HepG2 (cell line): ENCODE measurements around the gene SLC22A9. TPM values are rescaled to one million over a fixed set of nuclear protein-coding genes. Genes with fewer than 3 reads are reported as not detected.

Experiments
- ATAC-seq: fragments of 200-7000 bp; cut with Tn5 transposase; 3 replicates; pipeline ENCODE4 v1.9.1; 2020; ENCODE audit warnings: mild to moderate bottlenecking, moderate library complexity
- BruUV-seq: library from RNA; stranded (reverse); fragments of 400-500 nt; replicated peaks from 2 replicates; lab custom pipeline; 2021; lab: Mats Ljungman, UMichigan
- CTCF ChIA-PET: fragments of 300-600 bp; formaldehyde crosslinking; extraction: SDS; loops from one replicate; lab custom pipeline; 2021; ENCODE audit warnings: low total read pairs, inconsistent platforms, low intra/inter-chr PET ratio; lab: Yijun Ruan, JAX
- POLR2A ChIA-PET: fragments of 350-600 bp; sonication (Branson Sonifier 250); formaldehyde crosslinking; loops from one replicate; lab custom pipeline; 2020; ENCODE audit warnings: antibody characterized with exemption, inconsistent platforms; lab: Yijun Ruan, JAX
- DNase-seq: peaks from one replicate; pipeline ENCODE4 v3.0.0-alpha.2; 2015; ENCODE audit warnings: low spot score
- FAIRE-seq: peaks from 3 replicates; lab custom pipeline; 2011; peaks lifted over from hg19 to GRCh38; lab: Jason Lieb, UNC
- H2AFZ ChIP-seq: one replicate; pipeline ENCODE4 v1.6.1; 2011; ENCODE audit warnings: low read length, inconsistent platforms
- H3K27ac ChIP-seq: fragments of 300-600 bp; 3 replicates; pipeline ENCODE4 v1.8.0; 2011; ENCODE audit warnings: mixed run types, mild to moderate bottlenecking, mixed read lengths, low read length, inconsistent platforms; ENCODE audit not compliant: insufficient read depth; ENCODE audit errors: extremely low read length
- H3K27me3 ChIP-seq, 2 experiments: fragments of 200-600 bp in 1 of 2; 2 replicates in 1 of 2; 3 replicates in 1 of 2; pipeline versions ENCODE4 v1.6.0 to v1.8.0; 2011; ENCODE audit warnings: low read length in 2 of 2, mild to moderate bottlenecking in 2 of 2, moderate library complexity in 2 of 2, inconsistent platforms in 1 of 2; ENCODE audit not compliant: insufficient read depth in 2 of 2, control insufficient read depth in 1 of 2
- H3K36me3 ChIP-seq, 2 experiments: fragments of 200-600 bp in 1 of 2; replicated peaks in 1 of 2; 2 replicates in 1 of 2; 3 replicates in 1 of 2; pipeline versions ENCODE4 v1.5.1 to v1.8.0; 2011; ENCODE audit warnings: low read length in 2 of 2, inconsistent platforms in 1 of 2; ENCODE audit not compliant: insufficient read depth in 2 of 2, control insufficient read depth in 1 of 2
- H3K4me1 ChIP-seq: 2 replicates; pipeline ENCODE4 v1.5.1; 2012; ENCODE audit warnings: low read length, inconsistent platforms; ENCODE audit not compliant: insufficient read depth
- H3K4me2 ChIP-seq: 2 replicates; pipeline ENCODE4 v1.6.0; 2011; ENCODE audit warnings: low read depth, low read length, inconsistent platforms
- H3K4me3 ChIP-seq, 3 experiments: fragments of 200-600 bp in 1 of 3; sonication (generic), shearing (Covaris generic) in 1 of 3; replicated peaks in 1 of 3; 2 replicates each; pipeline ENCODE4 v1.5.1; 2011 to 2016; ENCODE audit warnings: low read length in 3 of 3, inconsistent platforms in 2 of 3, low read depth in 2 of 3, mild to moderate bottlenecking in 2 of 3, control low read depth in 1 of 3, mixed read lengths in 1 of 3; ENCODE audit not compliant: insufficient read depth in 1 of 3
- H3K79me2 ChIP-seq: one replicate; pipeline ENCODE4 v1.6.1; 2011; ENCODE audit warnings: low read length, inconsistent platforms; ENCODE audit not compliant: insufficient read depth
- H3K9ac ChIP-seq: 2 replicates; pipeline ENCODE4 v1.6.0; 2011; ENCODE audit warnings: mild to moderate bottlenecking, low read depth, low read length, inconsistent platforms; ENCODE audit not compliant: insufficient read depth
- H3K9me3 ChIP-seq: 2 replicates; pipeline ENCODE4 v1.5.1; 2012; ENCODE audit warnings: mild to moderate bottlenecking, low read length
- H4K20me1 ChIP-seq: 2 replicates; pipeline ENCODE4 v1.6.0; 2011; ENCODE audit warnings: inconsistent platforms, mild to moderate bottlenecking, low read length, moderate library complexity; ENCODE audit not compliant: insufficient read depth
- CEBPG ChIP-seq: IDR thresholded peaks from 2 replicates; pipeline ENCODE4 v1.6.1; 2016
- E2F5 ChIP-seq: sonication (generic); formaldehyde crosslinking; conservative IDR thresholded peaks from 2 replicates; pipeline ENCODE4 v1.4.0; 2020; ENCODE audit warnings: missing genetic modification reagents
- FOXJ3 ChIP-seq: sonication (generic); formaldehyde crosslinking; IDR thresholded peaks from 2 replicates; pipeline ENCODE4 v1.4.0; 2020; ENCODE audit warnings: missing genetic modification reagents, mild to moderate bottlenecking, borderline replicate concordance
- GABPB1 ChIP-seq: IDR thresholded peaks from 2 replicates; pipeline ENCODE4 v1.6.1; 2016; ENCODE audit warnings: mild to moderate bottlenecking, missing genetic modification reagents, moderate library complexity, missing compliant biosample characterization
- HMG20A ChIP-seq: IDR thresholded peaks from 2 replicates; pipeline ENCODE4 v1.6.1; 2016; ENCODE audit warnings: borderline replicate concordance
- MAFK ChIP-seq, 2 experiments: IDR thresholded peaks in 1 of 2; conservative IDR thresholded peaks in 1 of 2; 2 replicates each; pipeline ENCODE4 v1.6.1; 2011; ENCODE audit warnings: improper control_type of control experiment in 2 of 2, low read length in 2 of 2
- MBNL3 ChIP-seq: fragments of 250-450 bp; sonication (Bioruptor Pico); conservative IDR thresholded peaks from 2 replicates; pipeline ENCODE4 v1.8.0; 2022; ENCODE audit warnings: mild to moderate bottlenecking, inconsistent platforms
- MED1 ChIP-seq: sonication (generic); formaldehyde crosslinking; IDR thresholded peaks from 2 replicates; pipeline ENCODE4 v1.4.0; 2020; ENCODE audit warnings: missing genetic modification reagents
- MED13 ChIP-seq: sonication (generic); formaldehyde crosslinking; IDR thresholded peaks from 2 replicates; pipeline ENCODE4 v1.5.0; 2020; ENCODE audit warnings: missing genetic modification reagents
- NCOR1 ChIP-seq: fragments of 200-600 bp; sonication (generic); IDR thresholded peaks from 2 replicates; pipeline ENCODE4 v1.7.0; 2017; ENCODE audit warnings: antibody characterized with exemption, low read length, borderline replicate concordance
- PITX1 ChIP-seq: sonication (generic); formaldehyde crosslinking; IDR thresholded peaks from 2 replicates; pipeline ENCODE4 v1.5.1; 2020; ENCODE audit warnings: mild to moderate bottlenecking, missing genetic modification reagents
- SOX5 ChIP-seq: IDR thresholded peaks from 2 replicates; pipeline ENCODE4 v1.6.1; 2016; ENCODE audit warnings: borderline replicate concordance
- SOX6 ChIP-seq, 2 experiments: fragments of 450-650 bp in 1 of 2; sonication (generic) in 1 of 2; formaldehyde crosslinking in 1 of 2; IDR thresholded peaks; 2 replicates each; pipeline versions ENCODE4 v1.4.0 to v1.6.1; 2017 to 2020; ENCODE audit warnings: antibody characterized with exemption in 1 of 2, mild to moderate bottlenecking in 1 of 2, missing genetic modification reagents in 1 of 2
- SP1 ChIP-seq, 2 experiments: fragments of 450-650 bp in 1 of 2; sonication (generic) in 1 of 2; formaldehyde crosslinking in 1 of 2; IDR thresholded peaks; 2 replicates each; pipeline versions ENCODE4 v1.4.0 to v1.6.1; 2016 to 2020; ENCODE audit warnings: missing genetic modification reagents in 1 of 2
- SYNCRIP ChIP-seq: fragments of 200-400 bp; formaldehyde crosslinking; IDR thresholded peaks from 2 replicates; pipeline ENCODE4 v1.6.1; 2018; ENCODE audit warnings: mild to moderate bottlenecking, low read depth, low read length; ENCODE audit not compliant: insufficient read depth
- TEAD2 ChIP-seq: sonication (generic); formaldehyde crosslinking; IDR thresholded peaks from 2 replicates; pipeline ENCODE4 v1.9.0; 2021; ENCODE audit warnings: missing genetic modification reagents
- ZBTB33 ChIP-seq: sonication (generic); formaldehyde crosslinking; IDR thresholded peaks from 2 replicates; pipeline ENCODE4 v1.4.0; 2020; ENCODE audit warnings: missing genetic modification reagents
- ZNF12 ChIP-seq: sonication (generic); formaldehyde crosslinking; IDR thresholded peaks from 2 replicates; pipeline ENCODE4 v1.5.0; 2020; ENCODE audit warnings: missing genetic modification reagents
- ZNF276 ChIP-seq: sonication (generic); formaldehyde crosslinking; IDR thresholded peaks from 2 replicates; pipeline ENCODE4 v1.4.0; 2020; ENCODE audit warnings: mild to moderate bottlenecking, low read depth, missing genetic modification reagents
- ZNF775 ChIP-seq: sonication (generic); formaldehyde crosslinking; IDR thresholded peaks from 2 replicates; pipeline ENCODE4 v1.4.0; 2020; ENCODE audit warnings: missing genetic modification reagents, mild to moderate bottlenecking, moderate library complexity, borderline replicate concordance
- ZSCAN31 ChIP-seq: sonication (generic); formaldehyde crosslinking; IDR thresholded peaks from 2 replicates; pipeline ENCODE4 v1.5.0; 2020; ENCODE audit warnings: low read depth, mild to moderate bottlenecking, missing genetic modification reagents
- WGBS: methylation state at CpG from one replicate; pipeline ENCODE4 v1.1.6; 2017; ENCODE audit warnings: low lambda C conversion rate; 5-methylcytosine and 5-hydroxymethylcytosine counted together
- in situ Hi-C: cut with HindIII; loops from 2 replicates; pipeline ENCODE4 v1.10.0; 2017; ENCODE audit warnings: low pct_unique_long_range_greater_than_20kb; ENCODE audit not compliant: extremely low pct_ligation_motif_present
- intact Hi-C: fragments of 100-400 bp; cut with micrococcal nuclease; formaldehyde crosslinking; loops from one replicate; pipeline ENCODE4 v1.10.0; 2022; ENCODE audit not compliant: unreplicated experiment
- polyA plus RNA-seq, 8 experiments: library from polyadenylated mRNA; depleted of rRNA in 3 of 8; stranded (reverse) in 7 of 8; unstranded in 1 of 8; fragments of >200 nt; fragmentation: Illumina TruSeq in 4 of 8; extraction: Trizol in 4 of 8; gene quantifications; 2 replicates each; pipeline versions ENCODE4 v1.2.1 to v1.2.3, GENCODE V29; 2011 to 2016; ENCODE audit warnings: low read depth in 4 of 8, missing spikeins in 1 of 8, mixed read lengths in 1 of 8; ENCODE audit not compliant: insufficient read depth in 1 of 8
- total RNA-seq, 5 experiments: library from RNA; depleted of rRNA; stranded (reverse); fragments of >200 nt; fragmentation: Illumina TruSeq; extraction: Trizol; gene quantifications; 2 replicates each; pipeline ENCODE4 v1.2.3, GENCODE V29; 2016; ENCODE audit warnings: low read depth in 1 of 5

The SLC22A9 gene
- total and polyA plus RNA-seq, 2 of the 13 experiments (the other 11 are each of a cell fraction or from before 2014, with no cell fraction given) = 4.0 to 11.7 TPM

GRCh38 chr11:63362196-63362793 is 7.3 kb upstream of the SLC22A9 start:
- ATAC-seq (peak; percentile 84), FAIRE-seq (peak; percentile 49), DNase-seq (peak; percentile 69)
- intact Hi-C loops (no loop called here), in situ Hi-C loops (no loop called here)
- no peak overlapping the region for H2AFZ ChIP-seq
- no peaks in the 10 kb centered on the region for H3K9me3 ChIP-seq
- ChIA-PET CTCF (no interaction called here), POLR2A (no interaction called here)
- BruUV-seq = no TSS peak
- no peak overlapping the region for H3K27ac ChIP-seq
- H3K9ac ChIP-seq = no peak overlapping the region
- H3K27me3 ChIP-seq = no peaks in the 10 kb centered on the region
- no peak overlapping the region for H3K4me3 ChIP-seq
- H3K4me2 ChIP-seq = peak overlapping the region; percentile 7; the same call in 1 of the 2 replicates
- H3K36me3 ChIP-seq = no peaks in the 10 kb centered on the region
- 12% methylated on average over 1 of the region's 1 CpG for WGBS
- H3K4me1 ChIP-seq = peaks cover 13% of the 10 kb centered on the region
- H3K79me2 ChIP-seq = no peaks in the 10 kb centered on the region
- H4K20me1 ChIP-seq = no peaks in the 10 kb centered on the region
- no peak for TF ChIP-seq MAFK (conservative IDR thresholded peaks at IDR 0.05 in 1 of 2, IDR thresholded peaks at IDR 0.05 in 1 of 2; ENCODE audit: low read length in 2 of 2)
- peak; percentile 46; the same call in 1 of the 2 replicates for TF ChIP-seq NCOR1
- no peak for TF ChIP-seq ZNF775 (CRISPR knock-in tag)
- no peak for TF ChIP-seq SP1 (IDR thresholded peaks at IDR 0.05)
- no peak for TF ChIP-seq SP1 (CRISPR knock-in tag; IDR thresholded peaks at IDR 0.05)
- TF ChIP-seq GABPB1 (CRISPR knock-in tag) = no peak
- TF ChIP-seq MED13 (CRISPR knock-in tag) = 0 out of 2 replicates have a peak, but pooled peaks have one; percentile 31
- no peak for TF ChIP-seq PITX1
- peak; percentile 18; the same call in 1 of the 2 replicates for TF ChIP-seq MED1 (CRISPR knock-in tag)
- no peak for TF ChIP-seq SOX6 (IDR thresholded peaks at IDR 0.05)
- peak; percentile 96 for TF ChIP-seq SOX6 (CRISPR knock-in tag; IDR thresholded peaks at IDR 0.05)
- no peak for TF ChIP-seq ZSCAN31 (CRISPR knock-in tag)
- TF ChIP-seq HMG20A (CRISPR knock-in tag) = peak; percentile 63; the same call in 1 of the 2 replicates
- no peak for TF ChIP-seq SYNCRIP
- no peak for TF ChIP-seq E2F5
- TF ChIP-seq CEBPG (CRISPR knock-in tag) = peak; percentile 87
- TF ChIP-seq ZNF276 = no peak
- TF ChIP-seq MBNL3 (CRISPR knock-in tag) = no peak
- peak; percentile 85 for TF ChIP-seq SOX5 (CRISPR knock-in tag)
- no peak for TF ChIP-seq ZBTB33
- peak; percentile 80; the same call in 1 of the 2 replicates for TF ChIP-seq FOXJ3 (CRISPR knock-in tag)
- no peak for TF ChIP-seq TEAD2 (CRISPR knock-in tag)
- TF ChIP-seq ZNF12 (CRISPR knock-in tag) = peak; percentile 99
